Dermis microvascular lymphatic vessel endothelial cell (primary cell): ENCODE measurements around the gene TK2. TPM values are rescaled to one million over a fixed set of nuclear protein-coding genes. Genes with fewer than 3 reads are reported as not detected.
"Not testable (repeated sequence)": the region's sequence is repeated elsewhere in the genome, so short reads cannot be mapped to it uniquely, and the experiment has no call there.

Source experiments
- DNase-seq, 2 donors: peaks; one replicate each; pipeline versions ENCODE4 v3.0.0 to v3.0.0-alpha.2; 2010; ENCODE audit warnings: low read depth in 2 of 2
- total RNA-seq: library from RNA; depleted of rRNA; stranded (reverse); fragments of >200 nt; gene quantifications from 2 replicates; pipeline ENCODE4 v1.2.1, GENCODE V29; 2014

Gene TK2
- total RNA-seq, 1 donor from 2014 or later = 25.7 TPM

- DNase-seq = no peak
Observed at GRCh38 chr16:66574081-66574480, 24.2 kb upstream of the TK2 start.

- DNase-seq = no peak
Observed at GRCh38 chr16:66572356-66572755, 22.4 kb upstream of the TK2 start.

- peak in 1 of 2 donors; percentile 57 for DNase-seq
Observed at GRCh38 chr16:66569827-66570405, 20.0 kb upstream of the TK2 start.

- peak in 1 of 2 donors; percentile 47 for DNase-seq
Observed at GRCh38 chr16:66569131-66569530, 19.2 kb upstream of the TK2 start.

- DNase-seq = no peak
Observed at GRCh38 chr16:66568355-66568754, 18.4 kb upstream of the TK2 start.

GRCh38 chr16:66567270-66567669 is 17.3 kb upstream of the TK2 start:
- DNase-seq = not testable (repeated sequence)

GRCh38 chr16:66566051-66566901 is 16.4 kb upstream of the TK2 start, which contains the start of gene CMTM1:
Gene CMTM1, plus strand, starts transcription at chr16:66566439. Its CDS starts 75 bp downstream, at chr16:66566514.
- no peak for DNase-seq

GRCh38 chr16:66563574-66564334 is 13.8 kb upstream of the TK2 start:
- DNase-seq = no peak

GRCh38 chr16:66562986-66563385 is 13.1 kb upstream of the TK2 start:
- no peak for DNase-seq

- no peak for DNase-seq
Observed at GRCh38 chr16:66562409-66562808, 12.5 kb upstream of the TK2 start.

GRCh38 chr16:66561381-66562080 is 11.6 kb upstream of the TK2 start:
- DNase-seq = no peak

- DNase-seq = no peak
Observed at GRCh38 chr16:66560107-66560506, 10.2 kb upstream of the TK2 start.

- no peak for DNase-seq
Observed at GRCh38 chr16:66554495-66554894, 4.6 kb upstream of the TK2 start.

GRCh38 chr16:66554021-66554420 is 4.1 kb upstream of the TK2 start:
- DNase-seq = no peak

- peak in 1 of 2 donors; percentile 25 for DNase-seq
Observed at GRCh38 chr16:66553223-66553622, 3.3 kb upstream of the TK2 start.

GRCh38 chr16:66552286-66553177 is 2.6 kb upstream of the TK2 start, which contains the start of gene CKLF:
Gene CKLF, plus strand, starts transcription at chr16:66552576. Its CDS starts 140 bp downstream, at chr16:66552716.
- DNase-seq = peak; percentile 80 to 90

GRCh38 chr16:66551788-66552285 is 1.9 kb upstream of the TK2 start:
- no peak for DNase-seq

GRCh38 chr16:66551348-66551759 is 1.4 kb upstream of the TK2 start:
- peak in 1 of 2 donors; percentile 39 for DNase-seq

GRCh38 chr16:66548868-66549267 is 1.1 kb downstream of the TK2 start:
- DNase-seq = no peak

GRCh38 chr16:66548068-66548467 is 1.9 kb downstream of the TK2 start:
- no peak for DNase-seq
